ES-I3 (cell line): ENCODE measurements around the gene PDXDC1.
"Not testable (repeated sequence)": the region's sequence is repeated elsewhere in the genome, so short reads cannot be mapped to it uniquely, and the experiment has no call there.

Experiments
- H3K36me3 ChIP-seq: 2 replicates; pipeline ENCODE4 v1.6.1; 2013; ENCODE audit warnings: mild to moderate bottlenecking, low read length, control low read depth, moderate library complexity; ENCODE audit not compliant: insufficient read depth
- H3K4me1 ChIP-seq: 2 replicates; pipeline ENCODE4 v1.6.1; 2013; ENCODE audit warnings: mild to moderate bottlenecking, control low read depth, low read length; ENCODE audit not compliant: insufficient read depth
- H3K9ac ChIP-seq: 2 replicates; pipeline ENCODE4 v1.6.1; 2013; ENCODE audit warnings: low read depth, mild to moderate bottlenecking, low read length, moderate library complexity
- H3K9me3 ChIP-seq: 2 replicates; pipeline ENCODE4 v1.6.1; 2013; ENCODE audit warnings: mild to moderate bottlenecking, low read length, moderate library complexity; ENCODE audit not compliant: control insufficient read depth, insufficient read depth

Gene PDXDC1

DNA sequence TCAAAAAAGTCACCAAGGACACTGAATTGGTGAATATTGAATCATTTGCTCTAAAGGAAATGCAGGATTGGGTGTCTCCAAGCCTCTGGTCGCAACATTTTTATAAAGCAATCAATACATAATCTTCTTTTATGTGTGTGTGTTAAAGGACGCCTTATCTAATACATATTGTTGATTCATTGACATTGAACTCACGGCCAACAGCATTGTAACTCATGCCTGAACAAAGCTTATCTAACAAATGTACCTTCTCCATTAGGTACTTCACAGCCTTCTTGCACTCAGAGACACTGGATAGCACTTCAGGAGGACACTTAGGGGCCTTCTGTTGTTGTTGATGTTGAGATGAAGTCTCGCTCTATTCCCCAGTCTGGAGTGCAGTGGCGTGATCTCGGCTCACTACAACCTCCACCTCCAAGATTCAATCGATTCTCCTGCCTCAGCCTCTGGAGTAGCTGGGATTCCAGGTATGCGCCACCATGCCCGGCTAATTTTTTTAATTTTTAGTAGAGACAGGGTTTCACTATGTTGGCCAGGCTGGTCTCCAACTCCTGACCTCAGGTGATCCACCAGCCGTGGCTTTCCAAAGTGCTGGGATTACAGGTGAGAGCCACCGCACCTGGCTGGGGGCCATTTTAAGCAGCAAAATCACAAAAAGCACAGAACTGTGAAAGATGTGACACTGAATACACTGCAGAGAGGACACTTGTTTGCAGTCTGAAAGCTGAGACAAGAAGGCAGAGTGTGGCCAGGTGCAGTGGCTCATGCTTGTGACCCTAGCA is 13.2 kb upstream of the PDXDC1 start:
- Histone ChIP-seq H3K4me1 (0 out of 2 replicates have a peak, but pooled peaks cover 6% of the 10 kb centered on the region), H3K9ac (no peak overlapping the region), H3K9me3 (no peaks in the 10 kb centered on the region; the same call in 1 of the 2 replicates), H3K36me3 (no peaks in the 10 kb centered on the region)

DNA sequence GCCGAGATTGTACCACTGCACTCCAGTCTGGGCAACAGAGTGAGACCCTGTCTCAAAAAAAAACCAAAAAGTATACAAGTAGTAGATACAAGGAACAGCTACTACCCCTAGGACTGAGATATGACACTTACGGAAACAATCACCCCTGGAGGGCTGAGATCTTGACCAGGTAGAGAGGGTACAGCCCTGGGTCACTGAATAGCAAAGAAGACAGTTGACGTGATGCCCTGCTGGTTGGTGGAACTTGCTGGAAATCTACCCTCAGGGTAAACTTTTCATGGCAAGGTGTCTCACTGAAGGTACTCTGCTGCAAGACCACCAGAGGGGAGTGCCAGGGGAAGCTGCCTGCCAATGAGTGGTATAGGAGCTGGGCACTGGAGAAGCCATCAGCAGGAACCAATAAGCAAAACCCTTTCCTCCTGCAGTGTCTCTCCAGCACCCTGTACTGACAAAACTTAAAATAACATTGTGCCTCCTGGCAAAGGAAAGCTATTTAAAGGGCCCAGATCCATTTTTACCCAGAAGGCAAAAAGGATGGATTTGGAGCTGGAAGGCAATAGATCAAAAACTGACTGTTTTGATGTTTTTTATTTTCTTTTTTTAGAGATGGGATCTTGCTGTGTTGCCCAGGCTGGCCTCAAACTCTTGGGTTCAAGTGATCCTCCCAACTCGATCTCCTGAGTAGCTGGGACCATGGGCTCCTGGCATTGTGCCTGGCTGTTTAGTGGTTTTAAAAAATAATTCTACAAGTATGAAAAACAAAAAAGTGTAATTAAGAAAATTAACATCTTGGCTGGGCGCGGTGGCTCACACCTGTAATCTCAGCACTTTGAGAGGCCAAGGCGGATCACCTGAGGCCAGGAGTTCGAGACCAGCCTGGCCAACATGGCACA is 11.3 kb upstream of the PDXDC1 start:
- no peaks in the 10 kb centered on the region for H3K36me3 ChIP-seq
- H3K9me3 ChIP-seq = no peaks in the 10 kb centered on the region; the same call in 1 of the 2 replicates
- no peak overlapping the region for H3K9ac ChIP-seq
- H3K4me1 ChIP-seq = 0 out of 2 replicates have a peak, but pooled peaks cover 6% of the 10 kb centered on the region

GRCh38 chr16:14965328-14965727 is 9.5 kb upstream of the PDXDC1 start:
- no peak overlapping the region for H3K9ac ChIP-seq
- H3K36me3 ChIP-seq = no peaks in the 10 kb centered on the region
- no peaks in the 10 kb centered on the region for H3K4me1 ChIP-seq

GRCh38 chr16:14969795-14970194 is 5.0 kb upstream of the PDXDC1 start:
- not testable (repeated sequence) for H3K9ac ChIP-seq

More at GRCh38 chr16:14965328-14965727, 9.5 kb upstream of the PDXDC1 start:
- no peaks in the 10 kb centered on the region; the same call in 1 of the 2 replicates for H3K9me3 ChIP-seq

GRCh38 chr16:14971621-14972228 is 3.1 kb upstream of the PDXDC1 start:
- H3K36me3 ChIP-seq, H3K9me3 ChIP-seq, H3K4me1 ChIP-seq, H3K9ac ChIP-seq: not testable (repeated sequence)

More at GRCh38 chr16:14969795-14970194, 5.0 kb upstream of the PDXDC1 start:
- not testable (repeated sequence) for H3K36me3 ChIP-seq, H3K4me1 ChIP-seq, H3K9me3 ChIP-seq

- H3K9ac ChIP-seq = peak overlapping the region; percentile 79; the same call in 1 of the 2 replicates
- not testable (repeated sequence) for H3K36me3 ChIP-seq
Measured at GRCh38 chr16:14973785-14974322, 972 bp upstream of the PDXDC1 start.

GRCh38 chr16:14974331-14974655 is 533 bp upstream of the PDXDC1 start:
- not testable (repeated sequence) for H3K4me1 ChIP-seq, H3K9me3 ChIP-seq, H3K36me3 ChIP-seq
- peak overlapping the region; percentile 79 for H3K9ac ChIP-seq

More at GRCh38 chr16:14973785-14974322, 972 bp upstream of the PDXDC1 start:
- not testable (repeated sequence) for H3K4me1 ChIP-seq, H3K9me3 ChIP-seq

- H3K36me3 ChIP-seq, H3K9me3 ChIP-seq: not testable (repeated sequence)
Measured at GRCh38 chr16:14975418-14976194, 780 bp downstream of the PDXDC1 start.

DNA sequence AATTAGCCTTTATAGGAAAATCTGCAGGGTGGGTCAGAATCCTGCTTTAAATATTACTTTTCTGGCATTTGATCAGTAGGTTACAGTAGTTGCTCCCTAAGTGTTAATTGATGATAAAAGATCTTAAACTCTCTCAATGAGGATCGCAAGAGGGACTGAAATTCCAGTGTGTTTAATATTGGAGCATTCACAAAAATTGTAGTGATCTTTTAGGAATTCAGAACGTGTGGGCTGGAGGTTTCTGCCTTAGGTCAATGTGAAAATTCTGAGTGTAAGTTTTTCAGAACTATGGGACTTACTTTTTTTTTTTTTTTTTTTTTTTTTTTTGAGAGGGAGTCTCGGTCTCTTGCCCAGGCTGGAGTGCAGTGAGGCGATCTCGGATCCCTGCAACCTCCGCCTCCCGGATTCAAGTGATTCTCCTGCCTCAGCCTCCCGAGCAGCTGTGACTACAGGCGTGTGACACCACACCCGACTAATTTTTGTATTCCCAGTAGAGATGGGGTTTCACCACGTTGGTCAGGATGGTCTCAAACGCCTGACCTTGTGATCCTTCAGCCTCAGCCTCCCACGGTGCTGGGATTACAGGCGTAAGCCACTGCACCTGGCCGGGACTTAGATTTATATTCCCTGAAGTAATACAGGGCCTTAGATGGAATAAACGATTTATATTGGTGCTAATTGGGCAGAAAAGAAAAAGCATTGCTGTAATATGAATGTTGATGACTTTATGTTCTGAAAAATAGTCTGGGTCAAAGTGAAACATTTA is 2.3 kb downstream of the PDXDC1 start:
- H3K9me3 ChIP-seq, H3K4me1 ChIP-seq, H3K36me3 ChIP-seq, H3K9ac ChIP-seq: not testable (repeated sequence)

More at GRCh38 chr16:14975418-14976194, 780 bp downstream of the PDXDC1 start:
- H3K4me1 ChIP-seq = not testable (repeated sequence)
- H3K9ac ChIP-seq = peak overlapping the region; percentile 79

GRCh38 chr16:14978281-14978680 is 3.5 kb downstream of the PDXDC1 start:
- H3K9me3 ChIP-seq, H3K9ac ChIP-seq, H3K4me1 ChIP-seq, H3K36me3 ChIP-seq: not testable (repeated sequence)

DNA sequence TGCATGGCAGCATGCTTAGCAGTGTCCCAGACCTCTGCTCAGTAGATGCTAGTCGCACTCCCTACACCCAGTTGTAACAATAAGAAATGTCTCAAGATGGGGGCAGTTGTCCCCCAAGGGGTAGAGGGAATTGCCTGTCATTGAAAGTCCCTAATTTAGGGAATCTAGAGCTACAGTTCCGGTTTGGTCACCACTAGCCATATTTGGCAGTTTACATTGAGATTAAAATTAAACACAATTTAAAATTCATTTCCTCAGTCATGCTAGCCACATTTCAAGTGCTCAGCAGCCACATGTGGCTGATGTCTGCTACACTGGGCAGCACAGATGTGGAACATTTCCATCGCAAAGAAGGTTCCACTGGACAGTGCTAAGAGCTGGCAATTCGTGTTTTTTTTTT is 4.1 kb downstream of the PDXDC1 start:
- not testable (repeated sequence) for H3K9ac ChIP-seq, H3K4me1 ChIP-seq, H3K9me3 ChIP-seq, H3K36me3 ChIP-seq

- H3K9me3 ChIP-seq, H3K4me1 ChIP-seq, H3K9ac ChIP-seq, H3K36me3 ChIP-seq: not testable (repeated sequence)
Measured at GRCh38 chr16:14981234-14981633, 6.4 kb downstream of the PDXDC1 start.

DNA sequence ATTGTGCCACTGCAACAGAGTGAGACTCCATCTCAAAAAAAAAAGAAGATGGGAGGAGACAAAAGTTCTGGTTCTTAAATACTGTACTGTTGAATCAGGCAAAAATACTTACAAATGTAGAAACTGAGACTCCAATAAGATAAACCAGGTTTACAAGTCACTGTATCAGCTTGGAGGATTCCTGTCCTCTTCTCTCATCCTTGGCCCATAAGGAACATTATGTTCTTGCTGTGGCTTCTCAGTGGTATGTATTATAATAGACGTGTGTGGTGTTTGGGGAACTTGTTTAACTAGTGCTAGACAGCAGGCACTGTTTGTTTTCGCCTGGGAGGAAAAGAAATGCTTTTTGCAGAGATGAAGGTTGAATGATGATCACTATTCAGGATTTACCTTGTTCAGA is 7.7 kb downstream of the PDXDC1 start:
- H3K36me3 ChIP-seq = not testable (repeated sequence)

More for the DNA sequence above, 7.7 kb downstream of the PDXDC1 start:
- H3K9ac ChIP-seq, H3K4me1 ChIP-seq, H3K9me3 ChIP-seq: not testable (repeated sequence)
